Measurements from ENCODE around the gene DNASE1L3. TPM values are rescaled to one million over a fixed set of nuclear protein-coding genes. Genes with fewer than 3 reads are reported as not detected.

Gene DNASE1L3
- total and polyA plus RNA-seq, 2 of the 8 experiments (the other 6 are each of a cell fraction or from before 2014, with no cell fraction given): not detected

GRCh38 chr3:58242340-58242739, 31.6 kb upstream of the DNASE1L3 start (continued):
- TF ChIP-seq ATF2 (IDR thresholded peaks at IDR 0.05; ENCODE audit: low read length) (no peak), KDM1A (IDR thresholded peaks at IDR 0.05; ENCODE audit: borderline replicate concordance, low read length) (no peak), SP4 (IDR thresholded peaks at IDR 0.05; ENCODE audit: low read length) (no peak), SIN3A (conservative IDR thresholded peaks at IDR 0.05 in 1 of 2, IDR thresholded peaks at IDR 0.05 in 1 of 2; ENCODE audit: low read depth in 1 of 2, low read length in 2 of 2) (no peak), TBP (IDR thresholded peaks at IDR 0.05; ENCODE audit: low read depth, low read length) (no peak), TCF12 (IDR thresholded peaks at IDR 0.05; ENCODE audit: low read depth, low read length) (no peak), CHD2 (IDR thresholded peaks at IDR 0.05; ENCODE audit: low read length) (no peak), POLR2A (IDR thresholded peaks at IDR 0.05; ENCODE audit: control extremely low read depth in 1 of 2, low read depth in 2 of 2, low read length in 2 of 2) (no peak)

Data from H1 (cell line).